Hepatocyte (in vitro differentiated cells): ENCODE results near the gene WWTR1.

Experiments used
- EZH2 ChIP-seq: fragments of 200-600 bp; sonication (generic); IDR thresholded peaks from 2 replicates; pipeline ENCODE4 v1.6.1; 2016; ENCODE audit warnings: antibody characterized with exemption, mild to moderate bottlenecking, borderline replicate concordance
- EZH2phosphoT487 ChIP-seq: fragments of 200-600 bp; sonication (generic); IDR thresholded peaks from one replicate; pipeline ENCODE4 v1.6.1; 2018; ENCODE audit warnings: antibody characterized with exemption, mild to moderate bottlenecking, low read depth, moderate library complexity; ENCODE audit not compliant: unreplicated experiment, severe bottlenecking
- TF ChIP-seq, protein P1 (sequence below): fragments of 200-600 bp; sonication (generic); IDR thresholded peaks from 2 replicates; pipeline ENCODE4 v1.5.1; 2016; ENCODE audit warnings: antibody characterized with exemption, mild to moderate bottlenecking; ENCODE audit not compliant: poor library complexity

DNA sequence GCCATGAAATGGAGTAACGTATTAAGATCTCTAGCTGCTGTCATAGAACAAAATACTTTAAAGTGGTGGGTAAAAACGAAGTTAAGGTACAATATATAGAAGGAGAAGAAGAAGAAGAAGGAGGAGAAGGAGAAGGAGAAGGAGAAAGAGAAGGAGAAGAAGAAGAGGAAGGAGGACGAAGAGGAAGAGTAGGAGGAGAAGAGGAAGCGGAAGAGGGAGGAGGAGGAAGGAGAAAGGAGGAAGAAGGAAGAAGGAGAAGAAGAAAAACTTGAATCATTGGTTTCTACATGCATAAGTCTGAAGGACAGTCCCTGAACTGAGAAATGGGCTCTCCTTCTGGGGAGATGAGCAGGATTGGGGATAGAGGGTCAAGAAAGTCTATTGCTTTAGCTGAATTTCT is 22.4 kb downstream of the WWTR1 start:
- TF ChIP-seq, protein P1, sequence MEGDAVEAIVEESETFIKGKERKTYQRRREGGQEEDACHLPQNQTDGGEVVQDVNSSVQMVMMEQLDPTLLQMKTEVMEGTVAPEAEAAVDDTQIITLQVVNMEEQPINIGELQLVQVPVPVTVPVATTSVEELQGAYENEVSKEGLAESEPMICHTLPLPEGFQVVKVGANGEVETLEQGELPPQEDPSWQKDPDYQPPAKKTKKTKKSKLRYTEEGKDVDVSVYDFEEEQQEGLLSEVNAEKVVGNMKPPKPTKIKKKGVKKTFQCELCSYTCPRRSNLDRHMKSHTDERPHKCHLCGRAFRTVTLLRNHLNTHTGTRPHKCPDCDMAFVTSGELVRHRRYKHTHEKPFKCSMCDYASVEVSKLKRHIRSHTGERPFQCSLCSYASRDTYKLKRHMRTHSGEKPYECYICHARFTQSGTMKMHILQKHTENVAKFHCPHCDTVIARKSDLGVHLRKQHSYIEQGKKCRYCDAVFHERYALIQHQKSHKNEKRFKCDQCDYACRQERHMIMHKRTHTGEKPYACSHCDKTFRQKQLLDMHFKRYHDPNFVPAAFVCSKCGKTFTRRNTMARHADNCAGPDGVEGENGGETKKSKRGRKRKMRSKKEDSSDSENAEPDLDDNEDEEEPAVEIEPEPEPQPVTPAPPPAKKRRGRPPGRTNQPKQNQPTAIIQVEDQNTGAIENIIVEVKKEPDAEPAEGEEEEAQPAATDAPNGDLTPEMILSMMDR, result no peak
- TF ChIP-seq EZH2, result no peak
- TF ChIP-seq EZH2phosphoT487, result no peak
